ENCODE results near the gene AOX1. TPM values are rescaled to one million over a fixed set of nuclear protein-coding genes. Genes with fewer than 3 reads are reported as not detected.

AOX1 gene
- total RNA-seq, 1 experiment from 2014 or later = 5.1 TPM

DNA sequence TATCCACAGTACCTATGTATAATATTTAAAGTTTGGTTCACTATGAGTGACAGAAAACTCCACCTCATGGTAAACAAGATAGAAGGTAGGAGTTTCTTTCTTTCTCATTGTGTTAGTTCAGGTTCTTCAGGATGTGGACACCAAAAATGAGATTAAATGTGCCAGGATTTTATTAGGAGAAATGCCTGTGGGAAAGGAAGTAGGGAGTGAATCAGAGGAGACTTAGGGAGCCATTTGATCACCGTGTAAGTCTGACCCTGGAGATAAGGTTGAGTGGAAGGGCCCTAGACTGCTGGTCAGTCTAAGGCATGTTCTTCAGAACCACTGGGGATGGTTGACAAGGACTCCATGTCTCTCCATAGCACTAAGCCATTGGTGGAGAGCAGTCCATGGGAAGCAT, 8.1 kb downstream of the AOX1 start:
- Histone ChIP-seq H3K27me3 (ENCODE audit: insufficient read depth, low read depth) (no peaks in the 10 kb centered on the region), H2AFZ (no peak overlapping the region), H3K4me2 (no peak overlapping the region), H3K27ac (no peak overlapping the region), H3K36me3 (ENCODE audit: low read depth) (no peaks in the 10 kb centered on the region), H3K9me2 (ENCODE audit: insufficient read depth) (no peaks in the 10 kb centered on the region), H3F3A (ENCODE audit: insufficient read depth, low read depth) (no peaks in the 10 kb centered on the region; the same call in 1 of the 2 replicates), H3K4me1 (replicated peaks; ENCODE audit: insufficient read depth) (peaks cover 10% of the 10 kb centered on the region; the same call in 1 of the 2 replicates), H3K9me3 (ENCODE audit: insufficient read depth, low read depth) (no peaks in the 10 kb centered on the region), H3K4me3 (no peak overlapping the region), H3K79me2 (ENCODE audit: low read depth) (no peaks in the 10 kb centered on the region), H4K20me1 (ENCODE audit: insufficient read depth) (no peaks in the 10 kb centered on the region)
- CTCF ChIA-PET = no interaction called here
- intact Hi-C loops (cut with micrococcal nuclease; ENCODE audit: unreplicated experiment) = no loop called here
- DNase-seq = no peak
- no peak for TF ChIP-seq EZH2 (IDR thresholded peaks at IDR 0.05; ENCODE audit: low read depth)
- TF ChIP-seq, protein P1, sequence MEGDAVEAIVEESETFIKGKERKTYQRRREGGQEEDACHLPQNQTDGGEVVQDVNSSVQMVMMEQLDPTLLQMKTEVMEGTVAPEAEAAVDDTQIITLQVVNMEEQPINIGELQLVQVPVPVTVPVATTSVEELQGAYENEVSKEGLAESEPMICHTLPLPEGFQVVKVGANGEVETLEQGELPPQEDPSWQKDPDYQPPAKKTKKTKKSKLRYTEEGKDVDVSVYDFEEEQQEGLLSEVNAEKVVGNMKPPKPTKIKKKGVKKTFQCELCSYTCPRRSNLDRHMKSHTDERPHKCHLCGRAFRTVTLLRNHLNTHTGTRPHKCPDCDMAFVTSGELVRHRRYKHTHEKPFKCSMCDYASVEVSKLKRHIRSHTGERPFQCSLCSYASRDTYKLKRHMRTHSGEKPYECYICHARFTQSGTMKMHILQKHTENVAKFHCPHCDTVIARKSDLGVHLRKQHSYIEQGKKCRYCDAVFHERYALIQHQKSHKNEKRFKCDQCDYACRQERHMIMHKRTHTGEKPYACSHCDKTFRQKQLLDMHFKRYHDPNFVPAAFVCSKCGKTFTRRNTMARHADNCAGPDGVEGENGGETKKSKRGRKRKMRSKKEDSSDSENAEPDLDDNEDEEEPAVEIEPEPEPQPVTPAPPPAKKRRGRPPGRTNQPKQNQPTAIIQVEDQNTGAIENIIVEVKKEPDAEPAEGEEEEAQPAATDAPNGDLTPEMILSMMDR (conservative IDR thresholded peaks at IDR 0.05) = no peak
- POLR2A ChIA-PET (ENCODE audit: unreplicated experiment) = no interaction called here
- no TSS peak for BruUV-seq (replicated peaks)

DNA sequence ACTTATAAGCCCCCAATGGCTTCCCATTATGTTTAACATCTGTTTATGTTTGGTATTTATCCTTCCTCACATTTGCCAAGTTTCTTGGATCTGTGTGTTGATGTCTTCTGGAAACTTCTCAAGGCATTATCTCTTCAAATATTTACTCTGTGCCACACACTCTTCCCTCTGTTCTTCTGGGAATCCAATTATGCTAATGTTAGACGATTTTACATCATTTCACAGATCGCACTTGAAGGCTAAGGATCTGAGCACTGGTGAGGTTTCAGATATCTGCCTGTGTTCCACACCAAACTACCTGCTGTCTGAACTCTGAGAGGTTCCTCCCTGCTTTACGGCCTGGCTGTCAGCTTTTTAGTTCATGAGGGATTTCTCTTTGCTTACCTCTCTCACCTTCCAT, 10.1 kb downstream of the AOX1 start:
- no peak overlapping the region for H2AFZ ChIP-seq
- H3F3A ChIP-seq (ENCODE audit: insufficient read depth, low read depth) = peaks cover 11% of the 10 kb centered on the region; the same call in 1 of the 2 replicates
- no peaks in the 10 kb centered on the region for H3K27me3 ChIP-seq (ENCODE audit: insufficient read depth, low read depth)
- H3K4me2 ChIP-seq = no peak overlapping the region
- H3K79me2 ChIP-seq (ENCODE audit: low read depth) = no peaks in the 10 kb centered on the region
- DNase-seq = no peak
- BruUV-seq (replicated peaks) = no TSS peak
- ChIA-PET POLR2A (ENCODE audit: unreplicated experiment) (no interaction called here), CTCF (no interaction called here)
- H3K4me1 ChIP-seq (replicated peaks; ENCODE audit: insufficient read depth) = peaks cover 23% of the 10 kb centered on the region
- intact Hi-C loops (cut with micrococcal nuclease; ENCODE audit: unreplicated experiment) = no loop called here
- H3K36me3 ChIP-seq (ENCODE audit: low read depth) = no peaks in the 10 kb centered on the region
- H4K20me1 ChIP-seq (ENCODE audit: insufficient read depth) = no peaks in the 10 kb centered on the region
- H3K4me3 ChIP-seq = no peak overlapping the region
- H3K9me3 ChIP-seq (ENCODE audit: insufficient read depth, low read depth) = no peaks in the 10 kb centered on the region
- no peak for TF ChIP-seq EZH2 (IDR thresholded peaks at IDR 0.05; ENCODE audit: low read depth)
- TF ChIP-seq, protein P1 (conservative IDR thresholded peaks at IDR 0.05) = no peak
- no peaks in the 10 kb centered on the region for H3K9me2 ChIP-seq (ENCODE audit: insufficient read depth)
- no peak overlapping the region for H3K27ac ChIP-seq

GRCh38 chr2:200596774-200597570, 11.2 kb downstream of the AOX1 start:
- H3F3A ChIP-seq (ENCODE audit: insufficient read depth, low read depth) = peaks cover 16% of the 10 kb centered on the region; the same call in 1 of the 2 replicates
- no peak for DNase-seq
- no peak overlapping the region for H3K4me3 ChIP-seq
- TF ChIP-seq EZH2 (IDR thresholded peaks at IDR 0.05; ENCODE audit: low read depth) = no peak
- TF ChIP-seq, protein P1 (conservative IDR thresholded peaks at IDR 0.05) = no peak
- H3K4me2 ChIP-seq = no peak overlapping the region
- H3K9me2 ChIP-seq (ENCODE audit: insufficient read depth) = no peaks in the 10 kb centered on the region
- H3K27me3 ChIP-seq (ENCODE audit: insufficient read depth, low read depth) = no peaks in the 10 kb centered on the region
- peaks cover 33% of the 10 kb centered on the region for H3K4me1 ChIP-seq (replicated peaks; ENCODE audit: insufficient read depth)
- intact Hi-C loops (cut with micrococcal nuclease; ENCODE audit: unreplicated experiment) = no loop called here
- no peaks in the 10 kb centered on the region for H4K20me1 ChIP-seq (ENCODE audit: insufficient read depth)
- no peak overlapping the region for H3K27ac ChIP-seq
- no peak overlapping the region for H2AFZ ChIP-seq
- POLR2A ChIA-PET (ENCODE audit: unreplicated experiment) = interaction anchor here (0.6 kb wide), 1 partner anchor 21 kb away, joined by 3 read pairs; no protein-coding TSS in a partner anchor
- CTCF ChIA-PET = no interaction called here
- H3K36me3 ChIP-seq (ENCODE audit: low read depth) = no peaks in the 10 kb centered on the region
- no TSS peak for BruUV-seq (replicated peaks)
- no peaks in the 10 kb centered on the region for H3K79me2 ChIP-seq (ENCODE audit: low read depth)
- no peaks in the 10 kb centered on the region for H3K9me3 ChIP-seq (ENCODE audit: insufficient read depth, low read depth)

Data from PC-9 (cell line).